CD14-positive monocyte (primary cell): ENCODE data around the gene ALKBH1. TPM values are rescaled to one million over a fixed set of nuclear protein-coding genes. Genes with fewer than 3 reads are reported as not detected.
"Not testable (repeated sequence)": the region's sequence is repeated elsewhere in the genome, so short reads cannot be mapped to it uniquely, and the experiment has no call there.

ENCODE experiments used
- DNase-seq, 3 donors: peaks; one replicate each; pipeline ENCODE4 v3.0.0-alpha.2; 2011 to 2022
- H2AFZ ChIP-seq: 2 replicates; pipeline ENCODE4 v1.6.0; 2012; ENCODE audit warnings: mild to moderate bottlenecking, low read depth, low read length, inconsistent platforms; ENCODE audit not compliant: insufficient read depth, poor library complexity, severe bottlenecking
- H3K27ac ChIP-seq, 2 donors: 1 replicate in 1 of 2; 2 replicates in 1 of 2; pipeline ENCODE4 v1.5.1; 2012 to 2013; ENCODE audit warnings: low read length in 2 of 2, control low read depth in 1 of 2, inconsistent platforms in 1 of 2, low read depth in 1 of 2, mild to moderate bottlenecking in 1 of 2
- H3K27me3 ChIP-seq, 2 donors: one replicate each; pipeline versions ENCODE4 v1.6.0 to v1.6.1; 2011 to 2013; ENCODE audit warnings: low read length in 2 of 2; ENCODE audit not compliant: control insufficient read depth in 2 of 2, insufficient read depth in 2 of 2
- H3K36me3 ChIP-seq, 2 donors: replicated peaks in 1 of 2; 1 replicate in 1 of 2; 2 replicates in 1 of 2; pipeline versions ENCODE4 v1.5.1 to v1.6.1; 2012 to 2013; ENCODE audit warnings: low read length in 2 of 2, control low read depth in 1 of 2, inconsistent platforms in 1 of 2, mild to moderate bottlenecking in 1 of 2; ENCODE audit not compliant: insufficient read depth in 2 of 2, control insufficient read depth in 1 of 2
- H3K4me1 ChIP-seq, 2 donors: 1 replicate in 1 of 2; 2 replicates in 1 of 2; pipeline versions ENCODE4 v1.5.1 to v1.6.1; 2012 to 2013; ENCODE audit warnings: low read length in 2 of 2, control low read depth in 1 of 2, inconsistent platforms in 1 of 2, mild to moderate bottlenecking in 1 of 2, moderate library complexity in 1 of 2; ENCODE audit not compliant: insufficient read depth in 2 of 2, control insufficient read depth in 1 of 2
- H3K4me2 ChIP-seq: replicated peaks from 2 replicates; pipeline ENCODE3; 2012; ENCODE audit warnings: low read length, moderate library complexity, mild to moderate bottlenecking; ENCODE audit not compliant: poor library complexity, severe bottlenecking; ENCODE audit errors: extremely low read depth
- H3K4me3 ChIP-seq, 3 experiments: fragments of 200-600 bp in 1 of 3; sonication (generic) in 1 of 3; replicated peaks in 1 of 3; 1 replicate in 2 of 3; 2 replicates in 1 of 3; pipeline ENCODE4 v1.5.1; 2011 to 2013; ENCODE audit warnings: low read length in 3 of 3, mild to moderate bottlenecking in 3 of 3, control low read depth in 2 of 3, low read depth in 2 of 3, inconsistent platforms in 1 of 3, moderate library complexity in 1 of 3
- H3K79me2 ChIP-seq: 2 replicates; pipeline ENCODE4 v1.6.0; 2012; ENCODE audit warnings: mild to moderate bottlenecking, control low read depth, inconsistent platforms, low read length, moderate library complexity; ENCODE audit not compliant: insufficient read depth
- H3K9ac ChIP-seq: 2 replicates; pipeline ENCODE4 v1.6.0; 2017; ENCODE audit warnings: low read length, mild to moderate bottlenecking; ENCODE audit not compliant: insufficient read depth, poor library complexity, severe bottlenecking
- H3K9me3 ChIP-seq, 2 donors: replicated peaks in 1 of 2; 1 replicate in 1 of 2; 2 replicates in 1 of 2; pipeline versions ENCODE4 v1.5.1 to v1.6.1; 2012 to 2013; ENCODE audit warnings: low read length in 2 of 2, control low read depth in 1 of 2; ENCODE audit not compliant: control insufficient read depth in 1 of 2, insufficient read depth in 1 of 2
- H4K20me1 ChIP-seq: 2 replicates; pipeline ENCODE4 v1.6.0; 2012; ENCODE audit warnings: mild to moderate bottlenecking, low read length, control low read depth, moderate library complexity; ENCODE audit not compliant: insufficient read depth
- H3K27ac Mint-ChIP-seq, 7 donors: one replicate each; pipeline ENCODE4 v1.8.0; 2020; ENCODE audit warnings: mild to moderate bottlenecking in 7 of 7, mixed read lengths in 7 of 7, moderate library complexity in 6 of 7, inconsistent platforms in 2 of 7
- H3K27me3 Mint-ChIP-seq, 3 donors: one replicate each; pipeline ENCODE4 v1.8.0; 2021 to 2022; ENCODE audit warnings: low read depth in 3 of 3, mild to moderate bottlenecking in 3 of 3, mixed read lengths in 3 of 3, moderate library complexity in 3 of 3, inconsistent platforms in 1 of 3
- H3K36me3 Mint-ChIP-seq, 2 donors: one replicate each; pipeline ENCODE4 v1.8.0; 2020; ENCODE audit warnings: mixed read lengths in 2 of 2, inconsistent platforms in 1 of 2, mild to moderate bottlenecking in 1 of 2
- H3K4me1 Mint-ChIP-seq: one replicate; pipeline ENCODE4 v1.8.0; 2020; ENCODE audit warnings: mild to moderate bottlenecking, mixed read lengths
- H3K4me3 Mint-ChIP-seq, 2 donors: one replicate each; pipeline ENCODE4 v1.8.0; 2020; ENCODE audit warnings: mild to moderate bottlenecking in 2 of 2, mixed read lengths in 2 of 2, moderate library complexity in 1 of 2
- H3K9me3 Mint-ChIP-seq, 7 donors: one replicate each; pipeline ENCODE4 v1.8.0; 2020 to 2022; ENCODE audit warnings: mixed read lengths in 7 of 7, mild to moderate bottlenecking in 6 of 7, moderate library complexity in 6 of 7, inconsistent platforms in 2 of 7
- WGBS: methylation state at CpG from one replicate; pipeline ENCODE4 v1.1.5; 2013; ENCODE audit warnings: missing lambda C conversion rate; ENCODE audit not compliant: insufficient coverage; 5-methylcytosine and 5-hydroxymethylcytosine counted together
- intact Hi-C, 2 donors: fragments of 100-400 bp; cut with micrococcal nuclease; formaldehyde crosslinking; loops; one replicate each; pipeline versions ENCODE4 v1.15.0 to v1.15.1; 2023
- polyA plus RNA-seq, 3 donors: library from polyadenylated mRNA; depleted of rRNA in 1 of 3; unstranded in 2 of 3; stranded (reverse) in 1 of 3; fragments of 300-500 nt in 2 of 3; fragments of >200 nt in 1 of 3; fragmentation: Illumina TruSeq in 2 of 3; gene quantifications; 1 replicate in 2 of 3; 2 replicates in 1 of 3; pipeline ENCODE4 v1.2.3, GENCODE V29; 2012 to 2021
- TF ChIP-seq, protein P1 (sequence below): fragments of 200-600 bp; IDR thresholded peaks from one replicate; pipeline ENCODE4 v1.8.0; 2022; ENCODE audit warnings: antibody characterized with exemption, mild to moderate bottlenecking

The ALKBH1 gene
- polyA plus RNA-seq, 3 donors: 3.4 to 4.5 (median 4.2) TPM

DNA sequence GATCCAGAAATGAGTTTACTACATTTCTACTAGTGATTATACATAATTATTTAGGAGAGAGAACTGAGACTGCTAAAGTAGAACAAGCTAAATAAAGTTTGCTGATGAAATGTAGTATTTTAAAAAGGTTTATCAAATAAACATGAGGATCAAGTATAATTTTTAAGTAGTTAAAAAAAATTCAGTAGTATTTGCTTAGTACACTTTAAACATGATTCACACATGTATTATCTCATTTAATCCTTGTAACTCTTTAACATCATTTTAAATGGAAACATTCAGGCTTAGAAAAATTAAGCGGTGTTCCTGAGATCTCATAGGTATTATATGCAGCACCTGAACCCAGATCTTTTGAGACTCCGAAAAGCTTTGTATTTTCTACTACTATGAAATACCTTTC, 44.4 kb upstream of the ALKBH1 start:
- intact Hi-C loops: no loop called here
- DNase-seq: no peak
- H3K9me3 Mint-ChIP-seq: no peaks in the 10 kb centered on the region
- H3K4me3 ChIP-seq: no peak overlapping the region
- peaks cover 73% of the 10 kb centered on the region for H3K79me2 ChIP-seq
- H3K4me3 Mint-ChIP-seq: no peak overlapping the region
- peaks cover 0 to 3% (median 0%) of the 10 kb centered on the region in 3 donors for H3K27me3 Mint-ChIP-seq
- no peak overlapping the region for H3K27ac Mint-ChIP-seq
- peaks cover 61 to 91% of the 10 kb centered on the region in 2 donors for H3K36me3 ChIP-seq
- no peak overlapping the region for H3K27ac ChIP-seq
- WGBS: no CpG with 5 or more reads among the region's 2 CpGs
- TF ChIP-seq, protein P1, sequence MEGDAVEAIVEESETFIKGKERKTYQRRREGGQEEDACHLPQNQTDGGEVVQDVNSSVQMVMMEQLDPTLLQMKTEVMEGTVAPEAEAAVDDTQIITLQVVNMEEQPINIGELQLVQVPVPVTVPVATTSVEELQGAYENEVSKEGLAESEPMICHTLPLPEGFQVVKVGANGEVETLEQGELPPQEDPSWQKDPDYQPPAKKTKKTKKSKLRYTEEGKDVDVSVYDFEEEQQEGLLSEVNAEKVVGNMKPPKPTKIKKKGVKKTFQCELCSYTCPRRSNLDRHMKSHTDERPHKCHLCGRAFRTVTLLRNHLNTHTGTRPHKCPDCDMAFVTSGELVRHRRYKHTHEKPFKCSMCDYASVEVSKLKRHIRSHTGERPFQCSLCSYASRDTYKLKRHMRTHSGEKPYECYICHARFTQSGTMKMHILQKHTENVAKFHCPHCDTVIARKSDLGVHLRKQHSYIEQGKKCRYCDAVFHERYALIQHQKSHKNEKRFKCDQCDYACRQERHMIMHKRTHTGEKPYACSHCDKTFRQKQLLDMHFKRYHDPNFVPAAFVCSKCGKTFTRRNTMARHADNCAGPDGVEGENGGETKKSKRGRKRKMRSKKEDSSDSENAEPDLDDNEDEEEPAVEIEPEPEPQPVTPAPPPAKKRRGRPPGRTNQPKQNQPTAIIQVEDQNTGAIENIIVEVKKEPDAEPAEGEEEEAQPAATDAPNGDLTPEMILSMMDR: no peak
- peaks cover 56 to 87% of the 10 kb centered on the region in 2 donors for H3K36me3 Mint-ChIP-seq
- no peak overlapping the region for H3K9ac ChIP-seq
- H2AFZ ChIP-seq: no peak overlapping the region
- no peaks in the 10 kb centered on the region for H3K4me1 ChIP-seq
- H3K4me1 Mint-ChIP-seq: peaks cover 4% of the 10 kb centered on the region
- H3K4me2 ChIP-seq: no peak overlapping the region
- no peaks in the 10 kb centered on the region for H3K9me3 ChIP-seq
- H3K27me3 ChIP-seq: no peaks in the 10 kb centered on the region
- H4K20me1 ChIP-seq: peaks cover 78% of the 10 kb centered on the region

- H3K27me3 Mint-ChIP-seq, intact Hi-C loops, H3K27me3 ChIP-seq, H3K27ac Mint-ChIP-seq, H2AFZ ChIP-seq, H3K9me3 ChIP-seq, H3K4me2 ChIP-seq, H3K4me3 Mint-ChIP-seq, H3K27ac ChIP-seq, H3K4me1 Mint-ChIP-seq, H3K4me1 ChIP-seq, DNase-seq, H3K4me3 ChIP-seq, H3K9ac ChIP-seq, H3K9me3 Mint-ChIP-seq: not testable (repeated sequence)
- peaks cover 67 to 90% of the 10 kb centered on the region in 2 donors for H3K36me3 ChIP-seq
- peaks cover 74% of the 10 kb centered on the region for H4K20me1 ChIP-seq
- WGBS: 84% methylated on average over 22 of the region's 33 CpGs
- H3K36me3 Mint-ChIP-seq: peaks cover 59 to 86% of the 10 kb centered on the region in 2 donors
- peaks cover 69% of the 10 kb centered on the region for H3K79me2 ChIP-seq
Measured at GRCh38 chr14:77747425-77747824, 39.6 kb upstream of the ALKBH1 start.
